Activated gamma-delta T cell treated with Interleukin-2 at 50 U/mL for 16 hours (primary cell): ENCODE results near the gene PCED1A.
"Not testable (repeated sequence)": the region's sequence is repeated elsewhere in the genome, so short reads cannot be mapped to it uniquely, and the experiment has no call there.

Source experiments
- DNase-seq: peaks from one replicate; pipeline ENCODE4 v3.0.0-alpha.2; 2020

The PCED1A gene

GRCh38 chr20:2865101-2865500 lies 24.6 kb upstream of the PCED1A start:
- no peak for DNase-seq

DNA sequence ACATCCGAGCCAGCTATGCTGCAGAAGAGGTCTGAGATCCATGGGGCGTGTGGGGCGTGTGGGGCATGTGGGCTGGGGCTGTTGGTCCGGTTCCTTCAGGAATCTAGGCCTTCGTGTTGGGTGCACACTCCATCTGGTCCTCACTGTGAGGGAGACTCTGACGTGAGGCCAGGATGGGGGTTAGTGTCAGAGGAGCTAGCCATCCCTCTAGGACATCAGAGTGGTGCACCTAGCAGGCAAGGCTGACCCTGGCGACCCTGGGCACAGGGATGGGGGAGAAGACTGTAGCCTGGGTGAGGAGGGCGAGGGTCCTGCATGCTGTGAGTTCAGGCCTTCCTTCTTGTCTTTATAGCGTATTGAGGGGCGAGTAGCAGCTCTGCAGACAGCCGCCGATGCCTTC lies 24.2 kb upstream of the PCED1A start:
- DNase-seq, result no peak

GRCh38 chr20:2859330-2860121 lies 19.1 kb upstream of the PCED1A start:
- no peak for DNase-seq

GRCh38 chr20:2858591-2858990 lies 18.1 kb upstream of the PCED1A start:
- no peak for DNase-seq

- no peak for DNase-seq
Measured at GRCh38 chr20:2851086-2851485, 10.6 kb upstream of the PCED1A start.

DNA sequence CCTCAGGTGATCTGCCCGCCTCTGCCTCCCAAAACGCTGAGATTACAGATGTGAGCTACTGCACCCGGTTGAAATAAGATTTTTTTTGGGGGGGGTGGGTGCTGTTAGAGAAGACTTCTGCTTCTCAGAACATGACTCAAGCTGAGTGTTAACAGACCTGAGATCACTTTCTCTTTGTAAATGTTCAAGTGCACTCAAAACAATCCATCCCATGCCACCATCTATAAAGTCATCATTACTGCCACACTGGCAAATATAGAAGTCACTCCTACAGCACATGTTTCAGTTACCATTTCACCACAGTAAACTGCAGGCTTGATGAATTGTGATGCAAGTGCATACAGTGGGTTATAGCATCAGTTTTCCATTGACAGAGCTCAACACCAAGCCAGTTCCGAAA lies 9.1 kb upstream of the PCED1A start:
- DNase-seq, result no peak

- DNase-seq, result no peak
Measured at GRCh38 chr20:2847802-2848201, 7.3 kb upstream of the PCED1A start.

- no peak for DNase-seq
Measured at GRCh38 chr20:2846698-2847097, 6.2 kb upstream of the PCED1A start.

DNA sequence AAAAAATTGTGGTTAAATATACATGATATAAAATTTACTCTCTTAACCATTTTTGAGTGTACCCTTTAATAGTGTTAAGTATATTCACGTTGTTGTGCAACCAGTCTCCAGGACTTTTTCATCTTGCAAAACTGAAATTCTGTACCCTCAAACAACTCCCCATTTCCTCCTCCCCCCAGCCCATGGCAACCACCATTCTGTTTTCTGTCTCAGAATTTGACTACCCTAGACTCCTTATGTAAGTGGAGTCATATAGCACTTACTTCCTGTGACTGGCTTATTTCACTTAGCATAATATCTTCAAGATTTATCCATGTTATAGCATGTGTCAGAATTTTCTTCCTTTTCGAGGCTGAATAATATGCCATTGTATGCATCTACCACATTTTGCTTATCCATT lies 5.2 kb upstream of the PCED1A start:
- no peak for DNase-seq

DNA sequence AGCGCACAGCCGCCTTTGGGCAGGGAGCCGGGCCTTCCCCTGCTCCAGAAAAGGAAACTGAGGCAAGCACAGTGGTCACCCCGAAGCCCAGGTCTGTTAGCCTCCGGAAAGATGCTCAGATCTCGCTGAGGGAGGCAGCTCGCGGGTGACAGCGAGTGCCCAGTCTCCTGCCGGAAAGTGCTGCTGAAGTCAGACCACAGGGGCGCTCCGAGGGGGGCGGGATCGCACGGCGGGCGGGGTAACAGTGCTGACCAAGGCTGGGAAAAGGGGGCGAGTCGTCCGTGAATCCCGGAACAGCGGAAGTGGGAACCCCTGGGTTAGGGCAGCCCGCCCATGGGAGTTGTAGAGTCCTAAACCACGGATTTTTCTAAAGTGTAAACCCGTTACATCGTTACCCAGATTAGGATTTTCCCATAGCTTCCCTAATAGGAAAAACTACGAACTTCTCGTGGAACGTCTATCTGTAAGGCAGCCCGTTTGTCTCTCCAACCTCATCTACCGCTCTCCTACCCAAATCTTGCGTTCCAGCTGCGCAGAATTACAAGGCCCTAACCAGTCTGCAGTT lies 594 bp upstream of the PCED1A start:
- DNase-seq, result no peak

DNA sequence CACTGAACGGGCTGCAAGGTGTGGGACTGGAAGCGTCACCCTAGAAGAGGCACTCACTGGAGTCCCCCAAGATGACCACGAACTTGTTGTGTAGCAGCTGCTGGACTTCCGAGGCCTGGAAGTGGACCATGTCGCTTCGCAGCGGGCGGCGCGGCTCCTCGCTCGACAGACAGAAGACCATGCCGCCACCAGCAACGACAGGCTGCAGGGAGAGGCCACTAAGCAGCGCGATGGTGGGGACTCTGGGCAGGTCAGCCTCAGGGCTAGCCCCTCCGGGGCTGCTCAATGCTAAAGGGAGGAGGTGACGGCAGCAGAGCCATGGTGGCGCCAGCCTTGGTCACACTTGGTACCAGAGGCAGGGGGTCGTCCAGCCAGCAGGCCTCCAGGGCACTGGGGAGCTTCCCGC lies 720 bp downstream of the PCED1A start:
- no peak for DNase-seq

GRCh38 chr20:2838847-2839671 lies 1.4 kb downstream of the PCED1A start:
- DNase-seq, result no peak

GRCh38 chr20:2838170-2838797 lies 2.2 kb downstream of the PCED1A start:
- no peak for DNase-seq

- no peak for DNase-seq
Measured at GRCh38 chr20:2837221-2837960, 3.1 kb downstream of the PCED1A start.

- no peak for DNase-seq
Measured at GRCh38 chr20:2836035-2836434, 4.4 kb downstream of the PCED1A start.

- no peak for DNase-seq
Measured at GRCh38 chr20:2835331-2835796, 5.1 kb downstream of the PCED1A start.

DNA sequence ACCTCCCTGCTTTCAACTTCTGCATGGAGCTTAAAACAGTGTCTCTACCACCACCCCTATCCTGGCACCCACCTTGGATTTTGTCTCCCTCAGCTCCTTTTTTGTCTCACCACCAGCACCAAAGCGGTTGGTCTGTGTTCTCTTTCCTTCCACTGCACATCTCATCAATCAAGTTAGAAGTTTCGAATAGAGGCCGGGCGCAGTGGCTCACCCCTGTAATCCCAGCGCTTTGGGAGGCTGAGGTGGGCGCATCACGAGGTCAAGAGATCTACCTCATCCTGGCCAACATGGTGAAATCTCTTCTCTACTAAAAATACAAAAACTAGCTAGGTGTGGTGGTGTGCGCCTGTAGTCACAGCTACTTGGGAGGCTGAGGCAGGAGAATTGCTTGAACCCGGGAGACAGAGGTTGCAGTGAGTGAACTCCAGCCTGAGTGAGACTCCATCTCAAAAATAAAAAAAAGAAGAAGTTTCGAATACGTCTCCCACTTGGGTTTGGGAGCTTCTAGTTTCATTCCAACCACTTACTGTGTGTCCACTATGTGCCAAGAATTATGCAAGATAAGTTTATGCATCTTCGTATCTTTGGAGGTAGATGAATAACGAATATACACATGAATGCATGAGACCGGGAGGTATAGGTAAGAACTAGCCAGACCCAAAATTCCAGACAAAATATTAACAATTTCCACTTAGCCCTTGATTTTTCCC lies 5.9 kb downstream of the PCED1A start:
- DNase-seq, result no peak

GRCh38 chr20:2833761-2834160 lies 6.7 kb downstream of the PCED1A start:
- no peak for DNase-seq

DNA sequence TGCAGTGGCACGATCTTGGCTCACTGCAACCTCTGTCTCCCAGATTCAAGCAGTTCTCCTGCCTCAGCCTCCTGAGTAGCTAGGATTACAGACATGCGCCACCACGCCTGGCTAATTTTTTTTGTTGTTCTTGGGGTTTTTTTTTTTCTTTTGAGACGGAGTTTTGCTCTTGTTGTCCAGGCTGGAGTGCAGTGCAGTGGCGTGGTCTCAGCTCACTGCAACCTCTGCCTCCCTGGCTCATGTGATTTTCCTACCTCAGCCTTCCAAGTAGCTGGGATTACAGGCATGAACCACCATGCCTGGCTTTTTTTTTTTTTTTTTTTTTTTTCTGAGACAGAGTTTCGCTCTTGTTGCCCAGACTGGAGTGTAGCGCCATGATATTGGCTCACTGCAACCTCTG lies 9.2 kb downstream of the PCED1A start:
- DNase-seq, result not testable (repeated sequence)

- DNase-seq, result no peak
Measured at GRCh38 chr20:2829376-2829775, 11.1 kb downstream of the PCED1A start.

DNA sequence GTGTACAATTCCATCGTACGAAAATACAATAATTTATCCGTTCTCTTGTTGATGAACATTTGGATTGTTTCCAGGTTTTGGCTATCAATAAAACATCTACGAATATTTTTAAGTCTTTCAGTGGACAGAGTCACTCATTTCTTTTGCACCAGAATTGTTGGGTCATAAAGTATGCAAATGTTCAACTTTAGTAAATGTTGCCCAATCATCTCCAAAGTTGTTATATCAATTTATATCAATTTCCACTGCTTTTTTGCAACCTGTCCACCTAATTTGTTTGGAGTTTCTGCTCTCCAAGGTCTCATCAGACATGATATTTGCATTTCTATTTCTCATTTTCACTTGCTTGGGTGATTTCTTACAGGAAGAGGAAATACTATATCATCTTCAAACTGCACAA lies 13.8 kb downstream of the PCED1A start:
- no peak for DNase-seq

GRCh38 chr20:2825761-2826160 lies 14.7 kb downstream of the PCED1A start:
- DNase-seq, result no peak
